ENCODE results near the gene SULF2.

Gene SULF2

DNA sequence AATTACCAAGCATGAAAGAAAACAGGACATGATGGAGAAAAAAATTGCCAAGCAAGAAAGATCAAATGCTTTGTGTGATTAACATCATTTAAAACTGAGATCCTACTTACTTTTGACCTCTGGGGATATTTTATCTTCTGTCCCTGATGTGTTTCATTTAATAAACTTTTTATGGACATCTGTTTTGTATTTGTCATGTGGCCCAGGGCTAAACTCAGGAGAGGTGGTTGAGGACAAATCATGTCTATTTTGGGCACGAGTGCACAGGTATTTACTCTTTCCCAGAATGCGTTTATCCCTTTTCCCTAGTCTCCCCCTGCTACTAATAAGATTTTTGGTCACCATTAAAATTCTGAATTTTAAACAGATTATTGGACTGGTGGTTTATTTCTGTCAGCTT lies 155.4 kb downstream of the SULF2 start:
- Histone ChIP-seq H3K9me3 (ENCODE audit: insufficient read depth, low read depth, low read length) (no peaks in the 10 kb centered on the region), H3K9ac (ENCODE audit: low read depth, low read length) (no peak overlapping the region), H3K36me3 (ENCODE audit: insufficient read depth, low read depth, low read length) (peaks cover 59% of the 10 kb centered on the region), H3K4me1 (ENCODE audit: insufficient read depth, low read length) (no peaks in the 10 kb centered on the region), H3K27me3 (ENCODE audit: insufficient read depth, low read length) (no peaks in the 10 kb centered on the region), H3K4me3 (ENCODE audit: low read length) (no peak overlapping the region), H3K27ac (ENCODE audit: low read length) (no peak overlapping the region)

DNA sequence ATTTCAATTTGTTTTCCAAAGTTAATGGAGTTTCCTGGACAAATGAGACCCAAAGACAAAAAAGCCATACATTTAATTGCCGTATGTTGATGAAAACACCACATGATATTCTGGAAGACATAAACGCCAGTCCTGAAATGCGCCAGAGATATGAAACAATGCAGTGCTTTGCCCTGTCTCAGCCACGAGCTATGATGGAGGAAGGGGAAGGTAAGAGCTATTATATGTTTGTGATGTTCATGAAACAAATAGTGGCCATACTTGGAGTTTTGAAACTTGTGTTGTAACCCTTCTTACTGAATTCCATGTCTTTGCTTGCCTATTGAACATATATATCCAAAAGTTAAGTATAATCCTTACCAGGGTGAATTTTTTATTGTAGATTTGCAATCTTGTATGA lies 157.7 kb downstream of the SULF2 start:
- Histone ChIP-seq H3K9me3 (ENCODE audit: insufficient read depth, low read depth, low read length) (no peaks in the 10 kb centered on the region), H3K4me3 (ENCODE audit: low read length) (no peak overlapping the region), H3K4me1 (ENCODE audit: insufficient read depth, low read length) (no peaks in the 10 kb centered on the region), H3K27ac (ENCODE audit: low read length) (no peak overlapping the region), H3K27me3 (ENCODE audit: insufficient read depth, low read length) (no peaks in the 10 kb centered on the region), H3K36me3 (ENCODE audit: insufficient read depth, low read depth, low read length) (peaks cover 65% of the 10 kb centered on the region), H3K9ac (ENCODE audit: low read depth, low read length) (no peak overlapping the region)

DNA sequence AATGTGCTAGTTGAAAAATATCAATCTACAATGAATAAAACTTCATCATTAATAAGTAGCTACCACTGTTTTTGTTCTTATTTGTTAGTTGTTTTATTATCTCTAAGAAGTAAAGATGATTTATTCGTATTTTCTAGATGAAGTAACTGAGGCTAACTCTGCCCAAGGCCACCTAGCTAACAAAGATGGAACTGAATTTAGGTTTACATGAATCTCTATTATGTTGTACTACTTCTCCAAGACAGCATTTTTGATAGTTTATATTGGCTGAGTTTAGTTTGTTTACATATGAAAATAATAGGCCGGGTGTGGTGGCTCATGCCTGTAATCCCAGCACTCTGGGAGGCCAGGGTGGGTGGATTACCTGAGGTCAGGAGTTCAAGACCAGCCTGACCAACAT lies 162.1 kb downstream of the SULF2 start:
- Histone ChIP-seq H3K9me3 (ENCODE audit: insufficient read depth, low read depth, low read length) (no peaks in the 10 kb centered on the region), H3K36me3 (ENCODE audit: insufficient read depth, low read depth, low read length) (peaks cover 45% of the 10 kb centered on the region), H3K4me1 (ENCODE audit: insufficient read depth, low read length) (no peaks in the 10 kb centered on the region), H3K4me3 (ENCODE audit: low read length) (no peak overlapping the region), H3K27ac (ENCODE audit: low read length) (no peak overlapping the region), H3K27me3 (ENCODE audit: insufficient read depth, low read length) (no peaks in the 10 kb centered on the region), H3K9ac (ENCODE audit: low read depth, low read length) (no peak overlapping the region)

DNA sequence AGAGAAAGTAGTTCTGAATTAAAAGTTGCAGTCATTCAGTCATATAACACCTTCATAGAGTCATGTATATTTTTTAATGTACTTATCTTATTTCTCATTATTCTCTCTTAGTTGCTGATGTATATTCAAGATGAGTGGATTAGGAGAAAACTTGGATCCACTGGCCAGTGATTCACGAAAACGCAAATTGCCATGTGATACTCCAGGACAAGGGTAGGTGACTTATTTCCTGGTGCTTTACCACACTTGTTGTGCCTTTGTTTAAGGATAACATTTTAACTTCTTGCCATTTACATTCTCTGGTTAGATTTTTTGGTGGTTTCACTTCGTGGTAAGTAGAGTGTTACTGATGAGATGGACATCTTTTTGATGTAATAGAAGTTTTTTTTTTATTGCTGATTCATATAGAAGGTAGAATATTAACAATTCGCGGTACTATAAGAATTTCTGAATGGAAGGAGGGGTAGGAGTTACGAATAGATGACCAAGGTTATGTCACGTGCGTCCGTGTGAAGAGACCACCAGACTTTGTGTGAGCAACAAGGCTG lies 163.1 kb downstream of the SULF2 start:
- Histone ChIP-seq H3K9ac (ENCODE audit: low read depth, low read length) (no peak overlapping the region), H3K4me1 (ENCODE audit: insufficient read depth, low read length) (no peaks in the 10 kb centered on the region), H3K36me3 (ENCODE audit: insufficient read depth, low read depth, low read length) (peaks cover 36% of the 10 kb centered on the region), H3K27ac (ENCODE audit: low read length) (no peak overlapping the region), H3K27me3 (ENCODE audit: insufficient read depth, low read length) (no peaks in the 10 kb centered on the region), H3K4me3 (ENCODE audit: low read length) (no peak overlapping the region), H3K9me3 (ENCODE audit: insufficient read depth, low read depth, low read length) (no peaks in the 10 kb centered on the region)

DNA sequence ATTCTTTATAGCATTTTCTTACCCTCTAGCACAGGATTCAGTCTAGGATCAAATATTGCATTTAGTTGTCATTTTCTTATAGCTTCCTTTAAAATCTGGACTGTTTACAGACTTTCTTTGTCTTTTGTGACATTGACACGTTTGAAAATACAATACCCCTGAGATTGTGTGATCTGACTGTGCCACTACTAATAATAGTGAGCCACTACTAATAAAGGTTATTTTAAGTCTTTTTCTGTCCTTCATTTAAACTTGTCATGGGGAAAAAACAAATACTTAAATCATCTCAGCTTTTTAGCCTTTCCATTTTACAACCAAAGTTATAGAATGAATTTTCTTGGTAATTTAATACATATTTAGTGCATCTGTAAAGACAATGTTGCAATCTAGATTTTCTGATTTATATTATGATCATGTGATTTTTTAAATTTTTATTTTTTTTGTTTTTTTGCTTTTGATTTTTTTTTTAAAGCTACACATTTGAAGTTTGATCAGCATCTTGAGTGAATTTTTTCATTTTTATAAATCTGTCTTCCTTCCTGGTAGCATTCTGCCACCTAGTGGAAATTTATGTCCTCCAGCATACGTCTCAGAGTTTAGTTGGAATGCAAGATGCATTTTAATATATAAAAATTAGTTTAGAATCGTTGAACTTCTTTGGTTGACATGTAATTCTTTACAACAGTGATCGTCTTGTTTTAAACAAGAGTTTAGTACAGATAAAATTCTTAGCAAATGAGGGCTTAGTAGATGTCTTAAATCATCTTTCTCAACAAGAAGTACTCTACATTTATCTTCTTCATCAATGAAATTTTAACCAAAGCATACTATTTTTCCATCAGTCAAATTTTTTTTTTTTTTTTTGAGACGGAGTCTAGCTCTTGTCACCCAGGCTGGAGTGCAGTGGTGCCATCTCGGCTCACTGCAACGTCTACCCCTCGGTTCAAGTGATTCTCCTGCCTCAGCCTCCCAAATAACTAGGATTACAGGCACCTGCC lies 164.2 kb downstream of the SULF2 start:
- Histone ChIP-seq H3K27me3 (ENCODE audit: insufficient read depth, low read length) (no peaks in the 10 kb centered on the region), H3K4me1 (ENCODE audit: insufficient read depth, low read length) (no peaks in the 10 kb centered on the region), H3K9me3 (ENCODE audit: insufficient read depth, low read depth, low read length) (no peaks in the 10 kb centered on the region), H3K27ac (ENCODE audit: low read length) (no peak overlapping the region), H3K9ac (ENCODE audit: low read depth, low read length) (no peak overlapping the region), H3K36me3 (ENCODE audit: insufficient read depth, low read depth, low read length) (peaks cover 27% of the 10 kb centered on the region), H3K4me3 (ENCODE audit: low read length) (no peak overlapping the region)

DNA sequence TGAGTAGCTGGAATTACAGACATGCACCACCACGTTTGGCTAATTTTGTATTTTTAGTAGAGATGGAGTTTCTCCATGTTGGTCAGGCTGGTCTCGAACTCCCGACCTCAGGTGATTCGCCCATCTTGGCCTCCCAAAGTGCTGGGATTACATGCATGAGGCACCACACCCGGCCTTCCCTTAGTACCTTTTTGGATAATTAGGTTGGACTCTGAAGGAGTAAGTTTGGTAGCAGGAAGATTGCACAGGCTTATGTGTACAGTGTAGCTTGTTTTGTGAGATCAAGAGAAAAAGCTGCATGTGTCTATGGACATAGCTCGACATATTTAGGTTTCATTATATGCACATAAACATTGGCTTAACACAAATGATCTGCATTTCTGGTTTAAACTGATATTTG lies 166.8 kb downstream of the SULF2 start:
- Histone ChIP-seq H3K27ac (ENCODE audit: low read length) (no peak overlapping the region), H3K36me3 (ENCODE audit: insufficient read depth, low read depth, low read length) (peaks cover 14% of the 10 kb centered on the region), H3K9ac (ENCODE audit: low read depth, low read length) (no peak overlapping the region), H3K4me3 (ENCODE audit: low read length) (no peak overlapping the region), H3K4me1 (ENCODE audit: insufficient read depth, low read length) (no peaks in the 10 kb centered on the region), H3K9me3 (ENCODE audit: insufficient read depth, low read depth, low read length) (no peaks in the 10 kb centered on the region), H3K27me3 (ENCODE audit: insufficient read depth, low read length) (no peaks in the 10 kb centered on the region)

DNA sequence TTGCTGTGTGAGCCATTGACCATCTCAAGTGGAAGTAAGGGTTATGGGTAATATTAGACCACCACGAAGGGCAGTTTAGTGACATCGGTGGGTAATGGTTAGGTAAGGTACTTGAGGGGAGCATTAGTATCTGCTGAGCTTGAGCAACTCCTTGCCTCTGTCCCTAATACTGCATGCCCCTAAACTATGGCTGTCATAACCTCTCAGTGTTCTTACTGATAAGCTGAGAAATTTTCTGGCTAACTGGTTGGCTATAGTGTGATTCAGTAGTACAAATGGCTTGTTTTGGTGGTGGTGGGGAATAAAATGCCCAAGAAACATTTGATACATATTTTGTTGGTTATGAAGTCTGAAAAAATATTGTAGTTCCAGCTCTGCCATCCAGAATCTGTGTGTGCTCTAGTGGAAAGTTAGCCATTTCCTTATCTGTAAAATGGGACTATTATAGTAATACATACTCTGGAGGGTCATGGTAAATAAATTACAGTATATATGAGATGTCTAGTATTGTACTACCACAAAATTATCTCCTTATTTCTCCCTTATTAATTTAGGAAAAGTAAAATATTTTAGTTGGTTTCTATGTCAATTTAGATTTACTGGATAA lies 170.5 kb downstream of the SULF2 start:
- no peaks in the 10 kb centered on the region for H3K4me1 ChIP-seq (ENCODE audit: insufficient read depth, low read length)
- H3K9me3 ChIP-seq (ENCODE audit: insufficient read depth, low read depth, low read length) = no peaks in the 10 kb centered on the region
- H3K9ac ChIP-seq (ENCODE audit: low read depth, low read length) = no peak overlapping the region
- no peaks in the 10 kb centered on the region for H3K27me3 ChIP-seq (ENCODE audit: insufficient read depth, low read length)
- no peak overlapping the region for H3K27ac ChIP-seq (ENCODE audit: low read length)
- no peaks in the 10 kb centered on the region for H3K36me3 ChIP-seq (ENCODE audit: insufficient read depth, low read depth, low read length)
- no peak overlapping the region for H3K4me3 ChIP-seq (ENCODE audit: low read length)

DNA sequence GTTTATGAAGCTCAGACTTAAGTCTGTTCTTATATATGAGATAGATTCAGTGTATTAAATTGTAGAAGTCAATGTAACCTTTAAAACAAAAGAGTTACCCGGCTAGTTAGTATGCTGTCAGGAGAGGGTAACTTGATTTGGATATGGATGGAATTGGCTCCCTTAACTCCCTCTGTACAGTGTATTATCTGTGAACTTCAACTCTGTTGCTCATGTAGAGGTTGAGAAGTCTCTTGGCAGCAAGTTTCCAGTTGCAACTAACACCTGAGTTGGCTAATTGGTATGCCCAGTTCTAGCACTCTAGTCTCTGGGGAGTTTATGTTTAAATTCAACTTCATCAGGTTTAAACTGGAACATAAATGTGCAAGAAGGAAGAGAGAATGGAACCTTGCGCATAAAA lies 172.6 kb downstream of the SULF2 start:
- H3K27ac ChIP-seq (ENCODE audit: low read length) = no peak overlapping the region
- H3K36me3 ChIP-seq (ENCODE audit: insufficient read depth, low read depth, low read length) = no peaks in the 10 kb centered on the region
- no peaks in the 10 kb centered on the region for H3K4me1 ChIP-seq (ENCODE audit: insufficient read depth, low read length)
- no peak overlapping the region for H3K4me3 ChIP-seq (ENCODE audit: low read length)
- H3K9ac ChIP-seq (ENCODE audit: low read depth, low read length) = no peak overlapping the region
- no peaks in the 10 kb centered on the region for H3K9me3 ChIP-seq (ENCODE audit: insufficient read depth, low read depth, low read length)
- no peaks in the 10 kb centered on the region for H3K27me3 ChIP-seq (ENCODE audit: insufficient read depth, low read length)

DNA sequence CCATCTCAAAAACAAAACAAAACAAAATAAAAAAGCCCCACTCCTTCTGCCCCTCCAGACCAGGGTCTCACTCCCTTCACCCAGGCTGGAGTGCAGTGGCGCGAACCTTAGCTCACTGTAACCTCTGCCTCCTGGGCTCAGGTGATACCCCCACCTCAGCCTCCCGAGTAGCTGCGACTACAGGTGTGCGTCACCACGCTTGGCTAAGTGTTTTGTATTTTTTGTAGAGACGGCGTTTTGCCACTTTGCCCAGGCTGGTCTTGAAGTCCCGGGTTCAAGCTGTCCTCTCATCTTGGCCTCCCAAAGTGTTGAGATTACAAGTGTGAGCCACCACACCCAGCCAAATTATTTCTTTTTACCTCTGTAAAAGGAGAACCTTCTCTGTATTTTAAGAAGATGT lies 173.5 kb downstream of the SULF2 start:
- no peak overlapping the region for H3K4me3 ChIP-seq (ENCODE audit: low read length)
- H3K4me1 ChIP-seq (ENCODE audit: insufficient read depth, low read length) = no peaks in the 10 kb centered on the region
- H3K9ac ChIP-seq (ENCODE audit: low read depth, low read length) = no peak overlapping the region
- H3K27ac ChIP-seq (ENCODE audit: low read length) = no peak overlapping the region
- no peaks in the 10 kb centered on the region for H3K27me3 ChIP-seq (ENCODE audit: insufficient read depth, low read length)
- H3K9me3 ChIP-seq (ENCODE audit: insufficient read depth, low read depth, low read length) = no peaks in the 10 kb centered on the region
- H3K36me3 ChIP-seq (ENCODE audit: insufficient read depth, low read depth, low read length) = no peaks in the 10 kb centered on the region

DNA sequence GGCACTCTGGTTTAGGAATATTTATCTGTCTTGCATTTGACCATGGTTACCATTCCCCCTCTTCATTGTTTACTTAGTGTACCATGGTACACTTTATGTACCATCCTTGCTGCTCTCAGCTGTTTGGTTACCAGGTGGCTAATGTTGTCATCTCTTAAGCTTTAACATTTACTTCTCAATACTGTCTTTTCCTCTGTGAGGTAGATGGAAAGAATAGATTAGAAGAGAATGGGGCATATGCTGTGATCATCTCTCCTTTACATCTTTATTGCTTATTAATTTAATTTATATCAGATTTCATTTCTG lies 174.4 kb downstream of the SULF2 start:
- Histone ChIP-seq H3K9ac (ENCODE audit: low read depth, low read length) (no peak overlapping the region), H3K36me3 (ENCODE audit: insufficient read depth, low read depth, low read length) (no peaks in the 10 kb centered on the region), H3K27ac (ENCODE audit: low read length) (no peak overlapping the region)

DNA sequence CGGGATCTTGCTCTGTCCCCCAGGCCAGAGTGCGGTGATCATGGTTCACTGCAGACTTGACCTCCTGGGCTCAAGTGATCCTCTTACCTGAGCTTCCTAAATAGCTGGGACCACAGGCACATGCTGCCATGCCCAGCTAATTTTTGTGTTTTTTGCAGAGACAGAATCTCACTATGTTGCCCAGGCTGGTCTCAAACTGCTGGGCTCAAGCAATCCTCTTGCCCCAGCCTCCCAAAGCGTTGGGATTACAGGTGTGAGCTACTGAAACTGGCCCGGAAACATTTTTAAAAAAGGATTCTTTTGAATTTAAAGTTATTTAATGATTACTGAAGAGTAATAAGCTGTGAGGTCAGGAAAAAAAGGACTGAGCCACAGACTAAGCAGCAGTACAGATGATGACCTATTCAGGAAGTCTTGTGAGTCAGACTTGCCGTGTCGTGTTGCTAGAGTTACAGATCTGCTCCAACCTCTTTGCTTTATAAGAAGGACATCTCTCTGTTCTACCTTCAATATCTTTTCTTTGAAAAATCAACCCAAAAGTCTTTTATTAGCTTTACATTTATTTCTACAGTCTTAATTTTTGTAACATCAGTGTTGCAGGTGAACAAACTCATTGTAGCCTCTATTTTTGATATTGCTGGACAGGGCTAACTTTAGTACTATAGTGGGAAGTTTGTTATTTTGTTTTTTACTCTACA lies 174.9 kb downstream of the SULF2 start:
- Histone ChIP-seq H3K36me3 (ENCODE audit: insufficient read depth, low read depth, low read length) (no peaks in the 10 kb centered on the region), H3K27me3 (ENCODE audit: insufficient read depth, low read length) (no peaks in the 10 kb centered on the region), H3K27ac (ENCODE audit: low read length) (no peak overlapping the region), H3K4me1 (ENCODE audit: insufficient read depth, low read length) (no peaks in the 10 kb centered on the region), H3K9ac (ENCODE audit: low read depth, low read length) (no peak overlapping the region), H3K9me3 (ENCODE audit: insufficient read depth, low read depth, low read length) (no peaks in the 10 kb centered on the region), H3K4me3 (ENCODE audit: low read length) (no peak overlapping the region)

More for the DNA sequence above, 174.4 kb downstream of the SULF2 start:
- no peaks in the 10 kb centered on the region for H3K27me3 ChIP-seq (ENCODE audit: insufficient read depth, low read length)
- H3K9me3 ChIP-seq (ENCODE audit: insufficient read depth, low read depth, low read length) = no peaks in the 10 kb centered on the region
- no peaks in the 10 kb centered on the region for H3K4me1 ChIP-seq (ENCODE audit: insufficient read depth, low read length)
- no peak overlapping the region for H3K4me3 ChIP-seq (ENCODE audit: low read length)

All from iPS-20b (cell line).